HL-60 (cell line): ENCODE measurements around the gene ANKS1B.

ENCODE experiments used
- DNase-seq, 2 experiments: peaks; one replicate each; pipeline ENCODE4 v3.0.0-alpha.2; 2010 to 2020; ENCODE audit warnings: low read depth in 1 of 2, low spot score in 1 of 2
- H3K27ac ChIP-seq: fragments of 250-450 bp; sonication (Bioruptor Pico); replicated peaks from 2 replicates; pipeline ENCODE4 v1.5.1; 2020; ENCODE audit warnings: mild to moderate bottlenecking, moderate library complexity
- H3K27me3 ChIP-seq: fragments of 250-450 bp; sonication (Bioruptor Pico); 2 replicates; pipeline ENCODE4 v1.5.1; 2021; ENCODE audit warnings: mild to moderate bottlenecking, moderate library complexity; ENCODE audit not compliant: insufficient read depth, poor library complexity, severe bottlenecking
- H3K4me3 ChIP-seq: replicated peaks from 2 replicates; pipeline ENCODE4 v1.5.1; 2011; ENCODE audit warnings: mild to moderate bottlenecking, control low read depth, low read length; ENCODE audit not compliant: insufficient read depth
- CTCF ChIP-seq: IDR thresholded peaks from one replicate; pipeline ENCODE4 v1.5.1; 2011; ENCODE audit warnings: low read length, control low read depth, inconsistent platforms; ENCODE audit not compliant: insufficient read depth
- GABPA ChIP-seq: IDR thresholded peaks from 2 replicates; pipeline ENCODE4 v1.6.1; 2012; ENCODE audit warnings: low read depth
- POLR2AphosphoS5 ChIP-seq: IDR thresholded peaks from 2 replicates; pipeline ENCODE4 v1.6.1; 2012; ENCODE audit warnings: low read depth
- REST ChIP-seq: IDR thresholded peaks from 2 replicates; pipeline ENCODE4 v1.6.1; 2012; ENCODE audit warnings: low read depth; ENCODE audit not compliant: insufficient replicate concordance
- SPI1 ChIP-seq: IDR thresholded peaks from 2 replicates; pipeline ENCODE4 v1.6.1; 2012; ENCODE audit warnings: low read depth, mild to moderate bottlenecking, borderline replicate concordance

The ANKS1B gene

GRCh38 chr12:99523853-99524252 is 460.9 kb downstream of the ANKS1B start:
- TF ChIP-seq CTCF = no peak
- no peak for TF ChIP-seq GABPA
- no peak for TF ChIP-seq REST
- TF ChIP-seq SPI1 = no peak
- TF ChIP-seq POLR2AphosphoS5 = no peak
- no peak overlapping the region for H3K4me3 ChIP-seq
- no peaks in the 10 kb centered on the region for H3K27me3 ChIP-seq
- no peak overlapping the region for H3K27ac ChIP-seq
- no peak for DNase-seq

- Histone ChIP-seq H3K27ac (no peak overlapping the region), H3K27me3 (no peaks in the 10 kb centered on the region), H3K4me3 (no peak overlapping the region)
- no peak for TF ChIP-seq POLR2AphosphoS5
- TF ChIP-seq REST = no peak
- no peak for TF ChIP-seq SPI1
- no peak for TF ChIP-seq GABPA
- no peak for TF ChIP-seq CTCF
- no peak for DNase-seq
These were observed 462.3 kb downstream of the ANKS1B start for GRCh38 chr12:99522456-99522855.

- Histone ChIP-seq H3K27me3 (no peaks in the 10 kb centered on the region), H3K4me3 (no peak overlapping the region), H3K27ac (no peak overlapping the region)
- TF ChIP-seq CTCF = no peak
- no peak for TF ChIP-seq REST
- TF ChIP-seq POLR2AphosphoS5 = no peak
- TF ChIP-seq GABPA = no peak
- TF ChIP-seq SPI1 = no peak
- no peak for DNase-seq
These were observed 463.1 kb downstream of the ANKS1B start for GRCh38 chr12:99521664-99522063.
